COLO668 (cell line): ENCODE measurements around the gene PITPNC1.
"Not testable (repeated sequence)": the region's sequence is repeated elsewhere in the genome, so short reads cannot be mapped to it uniquely, and the experiment has no call there.

Source experiments
- DNase-seq: peaks from one replicate; lab custom pipeline; 2025; ENCODE audit not compliant: unreplicated experiment; lab: John Stamatoyannopoulos, UW

PITPNC1 gene

GRCh38 chr17:67480959-67481358 lies 103.9 kb downstream of the PITPNC1 start:
- not testable (repeated sequence) for DNase-seq

- DNase-seq = no peak
Observed at GRCh38 chr17:67481808-67482207, 104.7 kb downstream of the PITPNC1 start.

GRCh38 chr17:67482764-67483163 lies 105.7 kb downstream of the PITPNC1 start:
- DNase-seq = no peak

- no peak for DNase-seq
Observed at GRCh38 chr17:67484261-67484660, 107.2 kb downstream of the PITPNC1 start.

DNA sequence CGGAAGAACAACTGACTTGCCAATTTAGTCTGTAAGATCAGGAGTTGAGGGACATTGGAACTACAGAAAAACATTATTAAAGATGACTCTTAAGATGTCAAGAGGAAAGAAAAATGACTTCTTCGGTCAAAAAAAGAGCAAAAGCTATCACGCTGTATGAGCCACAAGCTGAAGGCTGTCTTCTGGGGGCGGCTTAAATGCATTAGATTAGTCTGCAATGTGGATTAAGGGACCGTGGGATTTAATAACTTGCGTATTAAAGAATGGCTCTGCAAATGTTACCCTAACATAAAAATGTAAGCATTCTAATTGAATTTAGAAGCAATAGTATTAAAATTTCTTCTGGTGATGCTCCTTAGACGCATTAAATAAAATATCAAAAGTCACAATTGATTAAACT lies 108.6 kb downstream of the PITPNC1 start:
- no peak for DNase-seq

- DNase-seq = no peak
Observed at GRCh38 chr17:67487506-67487905, 110.4 kb downstream of the PITPNC1 start.

DNA sequence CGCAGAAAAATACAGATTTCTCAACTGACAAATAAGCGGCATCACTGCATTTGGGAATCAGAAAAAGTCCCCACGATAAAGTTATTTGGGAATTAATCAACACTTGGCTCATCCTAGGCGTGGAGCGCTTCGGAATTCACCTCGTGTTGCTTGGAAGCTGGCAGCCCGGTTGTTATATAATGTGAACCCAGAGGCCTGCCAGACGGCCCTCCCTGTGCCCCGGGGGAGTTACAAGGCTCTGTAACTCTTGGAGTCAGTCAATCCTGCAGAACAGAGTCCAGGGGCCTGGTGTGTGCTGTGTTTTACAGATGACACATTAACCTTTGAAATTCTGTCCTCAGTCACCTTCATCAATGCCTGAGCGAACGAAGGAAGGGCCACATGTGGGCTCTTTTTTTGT lies 111.1 kb downstream of the PITPNC1 start:
- no peak for DNase-seq

DNA sequence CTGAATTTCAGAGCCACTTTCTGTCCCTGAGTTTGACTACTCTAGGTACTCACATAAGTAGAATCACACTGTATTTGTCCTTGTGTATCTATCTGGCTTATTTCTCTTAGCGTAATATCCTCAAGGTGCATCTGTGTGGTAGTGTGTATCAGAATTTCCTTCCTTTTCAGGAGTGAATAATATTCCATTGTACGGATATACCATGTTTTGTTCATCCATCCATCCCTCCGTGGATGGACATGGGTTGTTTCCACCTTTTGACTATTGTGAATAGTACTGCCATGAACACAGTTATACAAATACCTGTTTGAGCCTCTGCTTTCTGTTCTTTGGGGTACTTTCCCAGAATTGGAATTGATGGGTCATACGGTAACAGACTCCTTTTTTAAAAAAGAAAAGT lies 111.7 kb downstream of the PITPNC1 start:
- DNase-seq = no peak

- no peak for DNase-seq
Observed at GRCh38 chr17:67489273-67489672, 112.2 kb downstream of the PITPNC1 start.

- DNase-seq = no peak
Observed at GRCh38 chr17:67490471-67490870, 113.4 kb downstream of the PITPNC1 start.

- DNase-seq = peak; percentile 76
Observed at GRCh38 chr17:67491009-67491680, 114.1 kb downstream of the PITPNC1 start.

GRCh38 chr17:67491681-67492024 lies 114.6 kb downstream of the PITPNC1 start:
- no peak for DNase-seq

DNA sequence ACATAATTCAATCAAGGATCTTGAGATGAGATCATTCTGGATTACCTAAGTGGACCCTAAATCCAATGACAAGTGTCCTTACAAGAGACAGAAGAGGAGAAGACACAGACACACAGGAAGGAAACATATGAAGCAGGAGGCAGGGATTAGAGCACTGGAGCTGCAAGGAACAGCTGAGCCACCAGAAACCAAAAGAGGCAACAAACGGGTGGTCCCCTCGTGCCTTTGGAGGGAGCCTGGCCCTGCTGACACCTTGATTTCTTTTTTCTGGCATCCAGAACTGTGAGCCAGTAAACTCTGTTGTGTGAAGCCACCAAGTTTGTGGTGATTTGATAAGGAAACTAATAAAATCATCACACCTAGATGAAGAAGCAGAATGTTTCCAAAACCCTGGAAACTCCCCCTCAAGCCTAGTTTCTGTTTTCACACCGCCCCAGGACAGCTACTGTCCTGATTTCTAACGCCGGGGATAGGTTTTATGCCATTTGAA lies 115.2 kb downstream of the PITPNC1 start:
- DNase-seq = no peak

- no peak for DNase-seq
Observed at GRCh38 chr17:67492824-67493517, 115.9 kb downstream of the PITPNC1 start.

DNA sequence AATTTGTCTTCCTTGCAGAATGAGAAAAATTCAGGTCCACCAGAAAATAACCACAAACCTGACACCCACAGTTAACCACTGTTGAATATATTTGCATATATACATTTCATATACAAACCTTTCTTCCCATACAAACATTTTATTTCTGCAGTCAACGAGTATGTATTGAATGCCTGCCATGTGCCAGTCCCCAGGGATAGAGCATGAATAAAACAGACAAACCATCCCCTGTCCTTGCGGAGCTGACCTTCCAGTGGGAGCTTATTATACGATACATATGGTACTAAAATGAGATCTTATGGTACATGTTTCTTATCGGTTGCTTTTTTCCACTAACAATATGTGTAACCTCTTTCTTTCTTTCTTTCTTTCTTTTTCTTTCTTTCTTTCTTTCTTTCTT lies 116.7 kb downstream of the PITPNC1 start:
- no peak for DNase-seq

GRCh38 chr17:67495534-67495933 lies 118.5 kb downstream of the PITPNC1 start:
- not testable (repeated sequence) for DNase-seq

DNA sequence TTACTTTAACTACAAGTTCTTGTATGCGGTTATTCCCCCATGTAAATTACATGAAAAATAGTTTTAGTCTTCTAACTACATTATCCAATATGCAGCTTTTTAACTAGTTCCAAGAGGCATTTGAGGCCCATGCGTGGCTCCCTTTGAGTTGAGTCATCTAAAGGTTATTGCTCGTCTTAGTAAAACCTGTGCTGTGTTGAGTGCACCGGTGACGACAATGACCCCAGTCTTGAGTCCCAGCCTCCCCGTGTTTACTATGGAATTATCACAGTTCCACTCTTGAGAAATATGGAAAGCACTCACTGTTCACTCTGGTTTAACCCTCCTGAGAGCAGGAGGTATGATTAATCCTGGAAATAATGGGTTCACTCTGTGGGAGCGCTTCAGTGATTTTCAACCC lies 119.2 kb downstream of the PITPNC1 start:
- DNase-seq = no peak

DNA sequence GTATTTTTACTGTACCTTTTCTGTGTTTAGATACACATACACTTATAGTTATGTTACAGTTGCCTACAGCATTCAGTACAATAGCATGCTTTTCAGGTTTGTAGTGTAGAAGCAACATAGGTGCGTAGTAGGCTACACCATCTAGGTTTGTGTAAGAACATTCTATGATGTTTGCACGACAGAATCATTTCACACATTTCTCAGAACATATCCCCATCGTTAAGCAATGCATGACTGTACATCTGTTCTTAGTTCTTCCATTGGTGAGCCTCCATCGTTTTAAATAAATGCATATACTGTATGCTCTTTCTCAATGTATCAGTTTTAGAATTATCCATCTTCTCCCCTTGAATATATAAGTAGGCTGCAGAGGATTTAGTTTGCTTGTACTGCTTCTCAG lies 122.6 kb downstream of the PITPNC1 start:
- no peak for DNase-seq

DNA sequence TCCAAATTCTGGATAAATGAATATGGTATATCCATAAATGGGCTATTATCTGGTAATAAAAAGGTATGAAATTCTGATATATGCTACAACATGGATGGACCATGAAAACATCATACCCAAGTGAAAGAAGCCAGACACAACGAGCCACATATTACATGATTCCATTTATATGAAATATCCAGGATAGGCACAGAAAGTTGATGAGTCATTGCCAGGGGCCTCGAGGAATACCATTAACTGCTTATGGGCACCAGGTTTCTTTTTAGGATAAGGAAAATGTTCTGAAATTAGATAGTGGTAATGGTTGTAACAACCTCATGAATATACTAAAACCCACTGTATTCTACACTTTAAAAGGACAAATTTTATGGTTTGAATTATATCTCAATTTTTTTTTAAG lies 123.2 kb downstream of the PITPNC1 start:
- no peak for DNase-seq

GRCh38 chr17:67500677-67501300 lies 123.7 kb downstream of the PITPNC1 start:
- no peak for DNase-seq

GRCh38 chr17:67502151-67502550 lies 125.1 kb downstream of the PITPNC1 start:
- no peak for DNase-seq

DNA sequence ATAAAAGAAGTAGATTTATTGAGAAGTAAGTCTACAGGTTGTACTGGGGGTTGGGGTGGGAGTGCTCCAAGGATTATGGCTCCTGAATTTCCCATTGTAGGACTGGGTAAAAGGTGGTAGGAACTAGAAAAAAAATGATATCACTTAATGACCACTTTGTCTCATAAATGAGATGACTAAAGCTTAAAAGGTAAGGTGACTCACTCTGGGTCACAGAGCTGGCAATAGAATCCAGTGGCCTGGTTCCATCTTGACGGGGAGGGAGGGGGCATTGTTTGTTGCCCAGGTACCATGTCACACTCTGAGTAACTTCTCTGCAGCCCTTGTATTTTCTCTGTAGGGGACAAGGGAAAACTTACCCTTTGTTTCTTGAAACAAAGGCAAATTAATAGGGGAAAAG lies 126.1 kb downstream of the PITPNC1 start:
- DNase-seq = no peak
